Body of pancreas (tissue), 4 donors: ENCODE measurements around the gene FAM124A. TPM values are rescaled to one million over a fixed set of nuclear protein-coding genes. Genes with fewer than 3 reads are reported as not detected.

ENCODE experiments used
- ATAC-seq: fragments of 150-250 bp; one replicate; pipeline ENCODE4 v1.9.1; 2016
- DNase-seq, 4 donors: peaks; one replicate each; pipeline ENCODE4 v3.0.0-alpha.2; 2019
- H3K27ac ChIP-seq, 4 donors: fragments of 200-600 bp; sonication (generic); 1 replicate in 3 of 4; 2 replicates in 1 of 4; pipeline versions ENCODE4 v1.5.1 to v1.6.1; 2016 to 2019; ENCODE audit warnings: mild to moderate bottlenecking in 1 of 4, mixed read lengths in 1 of 4, moderate library complexity in 1 of 4
- H3K27me3 ChIP-seq, 2 donors: fragments of 200-600 bp; sonication (generic); one replicate each; pipeline ENCODE4 v1.6.0; 2016; ENCODE audit warnings: mild to moderate bottlenecking in 1 of 2
- H3K36me3 ChIP-seq, 2 donors: fragments of 200-600 bp; sonication (generic); replicated peaks in 1 of 2; 2 replicates each; pipeline ENCODE4 v1.5.1; 2016; ENCODE audit warnings: low read depth in 2 of 2; ENCODE audit not compliant: insufficient read depth in 1 of 2
- H3K4me1 ChIP-seq: fragments of 200-600 bp; sonication (generic); one replicate; pipeline ENCODE4 v1.6.0; 2016
- H3K4me3 ChIP-seq, 2 donors: fragments of 200-600 bp; sonication (generic); 1 replicate in 1 of 2; 2 replicates in 1 of 2; pipeline ENCODE4 v1.5.1; 2016 to 2019
- H3K9me3 ChIP-seq, 3 donors: fragments of 200-600 bp; sonication (generic); 1 replicate in 2 of 3; 2 replicates in 1 of 3; pipeline ENCODE4 v1.5.1; 2016
- CTCF ChIP-seq, 7 experiments: fragments of 450-650 bp in 4 of 7; fragments of 200-600 bp in 3 of 7; sonication (generic) in 3 of 7; IDR thresholded peaks; one replicate each; pipeline ENCODE4 v1.5.1; 2016 to 2019; ENCODE audit warnings: antibody characterized with exemption in 7 of 7
- POLR2A ChIP-seq, 3 donors: fragments of 450-650 bp; IDR thresholded peaks; one replicate each; pipeline ENCODE4 v1.6.1; 2016; ENCODE audit warnings: antibody characterized with exemption in 3 of 3, mild to moderate bottlenecking in 2 of 3
- WGBS, 2 donors: methylation state at CpG; one replicate each; pipeline ENCODE4 v1.1.5; 2017; 5-methylcytosine and 5-hydroxymethylcytosine counted together
- intact Hi-C: fragments of 100-400 bp; cut with DNase I; formaldehyde crosslinking; loops from one replicate; pipeline ENCODE4 v1.15.1; 2023
- total RNA-seq, 2 donors: library from RNA; depleted of rRNA; stranded (reverse); fragments of >200 nt; gene quantifications; one replicate each; pipeline ENCODE4 v1.1.0, GENCODE V29; 2016

Gene FAM124A
- 1 to 10 TPM in 1 of 2 donors, under 1 TPM in 1; 0.78 to 2.0 TPM for total RNA-seq

GRCh38 chr13:51222037-51222685 lies at the start of gene FAM124A:
Gene FAM124A, plus strand, starts transcription at chr13:51222398. Its CDS starts 104 bp downstream, at chr13:51222502.
- Histone ChIP-seq H3K4me1 (peaks cover 15% of the 10 kb centered on the region), H3K27me3 (no peaks in the 10 kb centered on the region), H3K9me3 (no peaks in the 10 kb centered on the region), H3K36me3 (no peaks in the 10 kb centered on the region), H3K27ac (no peak within 1 kb of the TSS), H3K4me3 (peak within 1 kb of the TSS; percentile 7 to 51)
- DNase-seq (peak; percentile 38 to 64 (median 50)), ATAC-seq (peak; percentile 89)
- intact Hi-C loops = loop anchor here (5.0 kb wide), 1 partner anchor 65 kb away; no protein-coding TSS in a partner anchor
- TF ChIP-seq CTCF (IDR thresholded peaks at IDR 0.05) = peak in 4 of 7 experiments; percentile 33 to 79 (median 57)
- no peak for TF ChIP-seq POLR2A (IDR thresholded peaks at IDR 0.05)
- 0 to 1% methylated on average over 3 to 89 of the region's 106 CpGs for WGBS, 2 donors

GRCh38 chr13:51175021-51175420 lies 47.2 kb upstream of the FAM124A start:
- TF ChIP-seq CTCF (IDR thresholded peaks at IDR 0.05) (no peak), POLR2A (IDR thresholded peaks at IDR 0.05) (no peak)

GRCh38 chr13:51175639-51176038 lies 46.6 kb upstream of the FAM124A start:
- no peak overlapping the region for H3K27ac ChIP-seq
- ATAC-seq = no peak
- WGBS, 2 donors = 41 to 47% methylated on average over 1 of the region's 1 CpG
- TF ChIP-seq POLR2A (IDR thresholded peaks at IDR 0.05) (no peak), CTCF (IDR thresholded peaks at IDR 0.05) (no peak)
- H3K4me3 ChIP-seq = no peak overlapping the region
- H3K36me3 ChIP-seq = no peaks in the 10 kb centered on the region
- no peaks in the 10 kb centered on the region for H3K4me1 ChIP-seq
- H3K27me3 ChIP-seq = no peaks in the 10 kb centered on the region
- intact Hi-C loops = no loop called here
- H3K9me3 ChIP-seq = no peaks in the 10 kb centered on the region
- DNase-seq = no peak

More at GRCh38 chr13:51175021-51175420, 47.2 kb upstream of the FAM124A start:
- H3K4me3 ChIP-seq = no peak overlapping the region
- no peak overlapping the region for H3K27ac ChIP-seq
- intact Hi-C loops = no loop called here
- H3K27me3 ChIP-seq = no peaks in the 10 kb centered on the region
- H3K4me1 ChIP-seq = no peaks in the 10 kb centered on the region
- ATAC-seq (no peak), DNase-seq (no peak)
- no peaks in the 10 kb centered on the region for H3K36me3 ChIP-seq
- 81 to 82% methylated on average over 6 to 8 of the region's 8 CpGs for WGBS, 2 donors
- no peaks in the 10 kb centered on the region for H3K9me3 ChIP-seq

GRCh38 chr13:51177188-51177587 lies 45.0 kb upstream of the FAM124A start:
- 75 to 87% methylated on average over 1 of the region's 1 CpG for WGBS, 2 donors
- H3K36me3 ChIP-seq = no peaks in the 10 kb centered on the region
- TF ChIP-seq CTCF (IDR thresholded peaks at IDR 0.05) (no peak), POLR2A (IDR thresholded peaks at IDR 0.05) (no peak)
- no peak overlapping the region for H3K4me3 ChIP-seq
- no peak overlapping the region for H3K27ac ChIP-seq
- H3K27me3 ChIP-seq = no peaks in the 10 kb centered on the region
- DNase-seq = no peak
- H3K9me3 ChIP-seq = no peaks in the 10 kb centered on the region
- no peak for ATAC-seq
- intact Hi-C loops = no loop called here
- no peaks in the 10 kb centered on the region for H3K4me1 ChIP-seq
